ENCODE results near the gene ENTPD6.
"Not testable (repeated sequence)": the region's sequence is repeated elsewhere in the genome, so short reads cannot be mapped to it uniquely, and the experiment has no call there.

ENTPD6 gene

GRCh38 chr20:25195014-25195961, at the start of gene ENTPD6:
ENTPD6 (plus strand) TSS chr20:25195712; CDS start chr20:25206537, 10,825 bp downstream.
- DNase-seq, result peak; percentile 92 to 95

- DNase-seq, result no peak
Measured at GRCh38 chr20:25146976-25147375, 48.5 kb upstream of the ENTPD6 start.

DNA sequence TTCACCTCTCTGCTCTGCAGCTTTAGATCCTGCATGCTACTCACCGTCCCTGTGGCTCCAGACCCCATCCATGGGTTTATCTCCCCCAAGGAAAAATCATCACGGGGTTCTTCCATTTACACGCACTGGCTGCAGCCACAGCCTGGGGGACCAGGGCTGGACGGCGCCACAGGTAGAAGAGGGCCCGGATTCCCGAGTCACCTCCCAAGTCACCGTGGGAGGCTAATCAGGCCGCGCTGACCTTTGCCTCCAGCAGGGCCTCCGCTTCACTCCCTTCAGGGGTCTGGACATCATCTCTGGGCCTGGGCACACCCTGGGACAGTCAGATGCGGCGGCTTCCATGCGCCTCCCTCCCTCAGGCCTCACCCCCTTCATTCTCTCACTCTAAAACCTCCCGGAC, 47.8 kb upstream of the ENTPD6 start:
- no peak for DNase-seq

GRCh38 chr20:25148181-25148981, 47.1 kb upstream of the ENTPD6 start:
- peak; percentile 54 to 62 for DNase-seq

DNA sequence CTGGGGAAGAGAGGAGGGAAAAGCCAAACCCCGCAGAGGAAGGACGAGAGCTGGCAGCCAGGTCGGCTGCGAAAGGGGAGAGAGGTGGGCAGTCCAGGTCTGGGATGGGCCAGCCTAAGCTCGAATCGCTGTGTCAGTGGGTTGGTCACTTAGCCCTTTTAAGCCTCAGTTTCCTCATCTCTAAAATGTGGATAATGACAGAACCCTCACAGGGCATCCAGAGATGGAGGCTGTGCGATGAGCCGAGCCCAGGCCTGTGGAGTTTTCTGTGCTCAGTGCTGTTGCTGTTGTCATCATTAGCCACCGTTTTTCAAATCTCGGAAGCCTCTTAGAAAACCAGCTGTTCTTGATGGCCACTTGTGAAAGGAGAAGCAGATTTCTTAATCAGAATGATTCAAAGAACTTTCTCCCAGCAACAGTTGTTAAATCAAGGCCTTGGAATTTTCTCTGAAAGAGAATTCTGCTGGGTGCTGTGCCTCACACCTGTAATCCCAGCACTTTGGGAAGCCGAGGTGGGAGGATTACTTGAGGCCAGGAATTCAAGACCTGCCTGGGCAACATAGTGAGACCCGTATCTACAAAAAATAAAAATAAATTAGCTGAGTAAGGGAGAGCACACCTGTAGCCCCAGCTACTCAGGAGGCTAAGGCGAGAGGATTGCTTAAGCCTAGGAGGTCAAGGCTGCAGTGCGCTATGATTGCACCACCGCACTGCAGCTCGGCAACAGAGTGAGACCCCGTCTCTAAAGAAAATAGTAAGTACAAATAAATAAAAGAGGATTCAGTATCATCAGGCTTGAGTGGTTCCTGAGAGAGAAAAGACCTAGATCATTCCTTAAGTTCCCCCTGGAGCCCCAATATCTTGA, 46.3 kb upstream of the ENTPD6 start:
- DNase-seq, result no peak

- DNase-seq, result no peak
Measured at GRCh38 chr20:25150016-25150415, 45.5 kb upstream of the ENTPD6 start.

DNA sequence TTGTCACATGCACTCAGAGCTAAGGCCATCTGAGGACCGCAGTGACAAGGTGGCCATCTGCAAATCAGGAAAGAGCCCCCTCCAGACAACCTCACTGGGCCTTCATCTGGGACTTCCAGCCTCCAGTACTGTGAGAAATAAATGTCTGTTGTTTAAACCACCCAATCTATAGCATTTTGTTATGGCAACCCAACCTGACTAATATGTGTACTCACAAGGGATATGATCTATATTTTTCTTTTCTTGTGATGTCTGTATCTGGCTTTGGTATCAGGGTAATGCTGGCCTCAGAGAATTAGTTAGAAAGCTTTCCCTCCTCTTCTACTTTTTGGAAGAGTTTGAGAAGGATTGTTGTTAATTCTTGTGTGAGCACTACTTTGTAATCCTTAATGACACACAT, 37.5 kb upstream of the ENTPD6 start:
- DNase-seq, result no peak

- no peak for DNase-seq
Measured at GRCh38 chr20:25160467-25160866, 35.0 kb upstream of the ENTPD6 start.

DNA sequence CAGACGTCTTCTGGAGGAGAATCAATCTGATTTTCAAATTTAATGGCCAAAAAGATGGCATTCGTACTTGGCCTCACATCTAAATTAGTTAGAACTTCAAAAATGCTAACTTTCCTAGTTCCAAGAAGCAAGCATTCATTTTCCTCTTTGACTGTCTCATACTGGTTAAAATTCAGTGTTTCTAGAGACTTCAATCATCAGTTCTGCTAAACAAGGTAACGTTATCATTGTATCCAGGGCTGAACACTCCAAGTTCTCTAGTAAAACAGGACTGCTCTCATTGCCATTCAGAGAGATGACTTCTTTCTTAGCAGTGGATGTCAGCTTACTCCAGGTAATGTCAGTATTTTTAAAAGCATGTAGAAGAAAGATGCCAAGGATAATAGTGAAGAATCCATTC, 34.6 kb upstream of the ENTPD6 start:
- no peak for DNase-seq

GRCh38 chr20:25165128-25165527, 30.4 kb upstream of the ENTPD6 start:
- no peak for DNase-seq

- DNase-seq, result not testable (repeated sequence)
Measured at GRCh38 chr20:25166105-25166782, 29.3 kb upstream of the ENTPD6 start.

DNA sequence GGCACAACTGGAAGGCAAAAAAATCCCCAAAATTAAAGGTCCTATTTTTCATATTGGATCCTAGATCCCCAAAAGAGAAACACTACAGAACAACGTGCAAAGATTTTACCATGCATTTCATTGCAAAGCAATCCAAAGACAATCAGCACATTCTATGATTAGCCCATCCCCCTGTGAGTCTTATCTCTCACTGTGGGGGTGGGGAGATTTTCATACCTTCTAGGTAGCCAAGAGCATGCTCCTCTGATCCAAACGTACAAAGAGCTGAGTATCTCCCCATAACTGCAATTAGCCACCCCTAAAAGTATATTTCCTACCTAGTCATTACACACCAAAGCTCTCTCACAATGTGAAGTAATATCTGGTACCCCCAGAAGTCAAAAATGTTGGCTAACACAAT, 22.2 kb upstream of the ENTPD6 start:
- DNase-seq, result no peak

GRCh38 chr20:25173886-25174308, 21.6 kb upstream of the ENTPD6 start:
- DNase-seq, result no peak

DNA sequence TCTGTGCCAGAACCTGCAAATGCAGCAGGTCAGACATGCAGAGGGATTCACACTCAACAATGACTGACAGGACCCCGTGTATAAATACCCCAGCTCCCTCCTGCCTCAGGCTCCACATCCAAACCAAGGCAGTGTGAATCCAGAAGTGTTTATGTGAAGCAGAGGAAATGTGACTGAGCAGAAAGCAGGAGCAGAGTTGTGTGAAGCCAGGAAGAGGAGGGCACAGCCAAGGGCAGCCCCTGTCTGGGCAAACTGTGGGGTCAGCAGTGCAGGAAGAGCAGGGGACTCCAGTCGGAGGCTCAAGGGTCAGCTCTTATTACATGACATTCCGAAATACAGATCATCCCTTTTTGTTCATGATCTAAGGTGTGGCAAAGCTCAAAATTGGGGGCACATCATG, 19.3 kb upstream of the ENTPD6 start:
- no peak for DNase-seq

DNA sequence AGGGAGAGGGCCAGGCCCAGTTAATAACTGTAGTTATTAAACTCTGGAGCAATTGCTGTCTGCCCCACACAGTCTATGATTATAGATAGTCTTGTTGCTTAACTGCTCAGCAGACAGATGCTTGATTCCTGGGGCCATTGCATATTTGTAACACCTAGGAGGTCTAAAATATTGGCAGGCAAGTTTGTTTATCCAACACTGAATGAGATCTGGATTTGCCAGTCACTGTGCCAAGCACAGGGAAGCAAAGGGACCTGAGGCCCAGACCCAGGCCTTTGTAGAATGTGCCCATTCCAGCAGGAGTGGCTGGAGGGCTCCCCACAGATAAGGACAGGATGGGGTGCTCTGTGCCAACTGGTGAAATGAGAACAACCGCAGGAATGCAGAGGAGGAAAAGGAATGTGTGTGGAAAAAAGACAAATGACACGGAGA, 17.6 kb upstream of the ENTPD6 start:
- DNase-seq, result no peak

GRCh38 chr20:25178563-25179438, 16.7 kb upstream of the ENTPD6 start:
- DNase-seq, result peak in 1 of 2 donors; percentile 61

GRCh38 chr20:25179439-25180089, 15.9 kb upstream of the ENTPD6 start:
- DNase-seq, result no peak

GRCh38 chr20:25184391-25184790, 11.1 kb upstream of the ENTPD6 start:
- DNase-seq, result not testable (repeated sequence)

DNA sequence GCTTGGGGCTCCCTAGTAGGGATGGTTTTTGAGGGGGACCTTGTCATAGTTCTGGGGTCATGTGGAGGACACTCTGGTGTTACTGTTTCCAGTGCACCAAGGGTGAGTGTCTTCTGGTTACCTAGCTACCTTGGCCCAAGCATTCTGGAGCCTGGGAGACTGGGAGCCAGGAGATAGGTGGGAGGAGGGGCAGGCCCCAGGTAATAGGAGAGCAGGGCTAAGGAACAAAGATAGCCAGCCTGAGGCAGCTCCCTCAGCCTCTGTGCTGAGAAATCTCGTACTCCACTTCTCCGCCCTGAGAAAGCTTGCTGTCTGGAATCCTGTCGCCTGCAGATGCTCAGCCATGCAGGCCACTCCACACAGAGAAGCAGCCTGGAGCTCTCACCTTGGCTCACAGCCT, 8.3 kb upstream of the ENTPD6 start:
- DNase-seq, result no peak

- DNase-seq, result no peak
Measured at GRCh38 chr20:25187635-25188034, 7.9 kb upstream of the ENTPD6 start.

- DNase-seq, result no peak
Measured at GRCh38 chr20:25188218-25188617, 7.3 kb upstream of the ENTPD6 start.
